ENCODE measurements around the gene EEIG1. TPM values are rescaled to one million over a fixed set of nuclear protein-coding genes. Genes with fewer than 3 reads are reported as not detected.

Gene EEIG1
- total and polyA plus RNA-seq, 2 experiments from 2014 or later: 11.2 to 22.4 TPM

DNA sequence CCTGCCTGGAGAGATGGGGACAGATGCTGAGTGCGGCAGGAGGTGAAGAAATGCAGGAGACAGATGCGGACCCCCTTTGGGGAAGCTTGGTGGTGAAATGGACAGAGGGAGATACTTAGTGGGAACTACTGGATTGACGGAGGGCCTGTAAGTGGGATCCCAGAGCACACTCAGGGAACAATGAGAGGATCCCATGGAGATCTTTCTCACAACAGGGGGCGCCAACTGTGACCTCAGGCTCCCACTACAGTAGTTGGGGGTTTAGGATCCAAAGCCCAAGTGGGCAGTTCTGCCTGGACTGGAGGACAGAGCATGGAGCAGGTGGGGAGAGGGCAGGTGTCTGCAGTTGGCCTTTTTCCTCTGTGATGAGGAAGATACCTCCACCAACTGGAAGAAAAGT lies 46.5 kb downstream of the EEIG1 start:
- Histone ChIP-seq H3K4me3 (no peak overlapping the region), H3K27ac (ENCODE audit: low read depth) (no peak overlapping the region), H3K9me2 (ENCODE audit: insufficient read depth) (no peaks in the 10 kb centered on the region), H3K4me2 (no peak overlapping the region), H2AFZ (no peak overlapping the region), H3K27me3 (ENCODE audit: insufficient read depth) (peaks cover under 1% of the 10 kb centered on the region; the same call in 1 of the 2 replicates), H3K79me2 (replicated peaks; ENCODE audit: insufficient read depth) (peaks cover 7% of the 10 kb centered on the region), H3K4me1 (ENCODE audit: insufficient read depth) (peaks cover 30% of the 10 kb centered on the region), H4K20me1 (replicated peaks; ENCODE audit: insufficient read depth) (peaks cover 8% of the 10 kb centered on the region), H3K36me3 (ENCODE audit: insufficient read depth) (no peaks in the 10 kb centered on the region), H3F3A (replicated peaks; ENCODE audit: low read depth) (peaks cover 16% of the 10 kb centered on the region)
- no peaks in the 10 kb centered on the region; the same call in 1 of the 3 replicates for H3K9me3 Mint-ChIP-seq
- no peak for DNase-seq (ENCODE audit: low spot score)
- peaks cover 7% of the 10 kb centered on the region; the same call in 1 of the 3 replicates for H3K36me3 Mint-ChIP-seq (ENCODE audit: low read depth)
- H3K27ac Mint-ChIP-seq: no peak overlapping the region
- peaks cover 37% of the 10 kb centered on the region for H3K27me3 Mint-ChIP-seq (ENCODE audit: insufficient read depth, low read depth, poor library complexity)
- ATAC-seq: no peak
- H3K4me1 Mint-ChIP-seq: peaks cover 40% of the 10 kb centered on the region
- TF ChIP-seq, protein P1, sequence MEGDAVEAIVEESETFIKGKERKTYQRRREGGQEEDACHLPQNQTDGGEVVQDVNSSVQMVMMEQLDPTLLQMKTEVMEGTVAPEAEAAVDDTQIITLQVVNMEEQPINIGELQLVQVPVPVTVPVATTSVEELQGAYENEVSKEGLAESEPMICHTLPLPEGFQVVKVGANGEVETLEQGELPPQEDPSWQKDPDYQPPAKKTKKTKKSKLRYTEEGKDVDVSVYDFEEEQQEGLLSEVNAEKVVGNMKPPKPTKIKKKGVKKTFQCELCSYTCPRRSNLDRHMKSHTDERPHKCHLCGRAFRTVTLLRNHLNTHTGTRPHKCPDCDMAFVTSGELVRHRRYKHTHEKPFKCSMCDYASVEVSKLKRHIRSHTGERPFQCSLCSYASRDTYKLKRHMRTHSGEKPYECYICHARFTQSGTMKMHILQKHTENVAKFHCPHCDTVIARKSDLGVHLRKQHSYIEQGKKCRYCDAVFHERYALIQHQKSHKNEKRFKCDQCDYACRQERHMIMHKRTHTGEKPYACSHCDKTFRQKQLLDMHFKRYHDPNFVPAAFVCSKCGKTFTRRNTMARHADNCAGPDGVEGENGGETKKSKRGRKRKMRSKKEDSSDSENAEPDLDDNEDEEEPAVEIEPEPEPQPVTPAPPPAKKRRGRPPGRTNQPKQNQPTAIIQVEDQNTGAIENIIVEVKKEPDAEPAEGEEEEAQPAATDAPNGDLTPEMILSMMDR (conservative IDR thresholded peaks at IDR 0.05; ENCODE audit: low read depth in 2 of 2): peak in 1 of 2 experiments; percentile 53; a peak in 2 of 4 replicates
- TF ChIP-seq ZNF331 (CRISPR knock-in tag; IDR thresholded peaks at IDR 0.05; ENCODE audit: low read depth) (no peak), EZH2 (IDR thresholded peaks at IDR 0.05; ENCODE audit: low read depth, unreplicated experiment) (no peak), POLR2AphosphoS5 (IDR thresholded peaks at IDR 0.05; ENCODE audit: low read depth) (no peak)
- H3K4me3 Mint-ChIP-seq: no peak overlapping the region

GRCh38 chr9:127931092-127931881 lies 49.5 kb downstream of the EEIG1 start:
- Mint-ChIP-seq H3K9me3 (no peaks in the 10 kb centered on the region), H3K27ac (peak overlapping the region; percentile 0; the same call in 1 of the 2 replicates), H3K36me3 (ENCODE audit: low read depth) (peaks cover 6% of the 10 kb centered on the region; the same call in 1 of the 3 replicates), H3K4me1 (peaks cover 34% of the 10 kb centered on the region), H3K4me3 (peak overlapping the region; percentile 71), H3K27me3 (ENCODE audit: insufficient read depth, low read depth, poor library complexity) (peaks cover 30% of the 10 kb centered on the region)
- Histone ChIP-seq H4K20me1 (replicated peaks; ENCODE audit: insufficient read depth) (peaks cover 8% of the 10 kb centered on the region; the same call in 1 of the 2 replicates), H3K4me1 (ENCODE audit: insufficient read depth) (peaks cover 27% of the 10 kb centered on the region), H3K27ac (ENCODE audit: low read depth) (peak overlapping the region; percentile 89), H2AFZ (peak overlapping the region; percentile 74; the same call in 1 of the 2 replicates), H3K27me3 (ENCODE audit: insufficient read depth) (peaks cover 11% of the 10 kb centered on the region), H3K4me2 (peak overlapping the region; percentile 92), H3K9me2 (ENCODE audit: insufficient read depth) (no peaks in the 10 kb centered on the region), H3K36me3 (ENCODE audit: insufficient read depth) (no peaks in the 10 kb centered on the region), H3K4me3 (peak overlapping the region; percentile 70), H3F3A (replicated peaks; ENCODE audit: low read depth) (peaks cover 16% of the 10 kb centered on the region), H3K79me2 (replicated peaks; ENCODE audit: insufficient read depth) (no peaks in the 10 kb centered on the region)
- ATAC-seq (no peak), DNase-seq (ENCODE audit: low spot score) (peak; percentile 69)
- TF ChIP-seq, protein P2, sequence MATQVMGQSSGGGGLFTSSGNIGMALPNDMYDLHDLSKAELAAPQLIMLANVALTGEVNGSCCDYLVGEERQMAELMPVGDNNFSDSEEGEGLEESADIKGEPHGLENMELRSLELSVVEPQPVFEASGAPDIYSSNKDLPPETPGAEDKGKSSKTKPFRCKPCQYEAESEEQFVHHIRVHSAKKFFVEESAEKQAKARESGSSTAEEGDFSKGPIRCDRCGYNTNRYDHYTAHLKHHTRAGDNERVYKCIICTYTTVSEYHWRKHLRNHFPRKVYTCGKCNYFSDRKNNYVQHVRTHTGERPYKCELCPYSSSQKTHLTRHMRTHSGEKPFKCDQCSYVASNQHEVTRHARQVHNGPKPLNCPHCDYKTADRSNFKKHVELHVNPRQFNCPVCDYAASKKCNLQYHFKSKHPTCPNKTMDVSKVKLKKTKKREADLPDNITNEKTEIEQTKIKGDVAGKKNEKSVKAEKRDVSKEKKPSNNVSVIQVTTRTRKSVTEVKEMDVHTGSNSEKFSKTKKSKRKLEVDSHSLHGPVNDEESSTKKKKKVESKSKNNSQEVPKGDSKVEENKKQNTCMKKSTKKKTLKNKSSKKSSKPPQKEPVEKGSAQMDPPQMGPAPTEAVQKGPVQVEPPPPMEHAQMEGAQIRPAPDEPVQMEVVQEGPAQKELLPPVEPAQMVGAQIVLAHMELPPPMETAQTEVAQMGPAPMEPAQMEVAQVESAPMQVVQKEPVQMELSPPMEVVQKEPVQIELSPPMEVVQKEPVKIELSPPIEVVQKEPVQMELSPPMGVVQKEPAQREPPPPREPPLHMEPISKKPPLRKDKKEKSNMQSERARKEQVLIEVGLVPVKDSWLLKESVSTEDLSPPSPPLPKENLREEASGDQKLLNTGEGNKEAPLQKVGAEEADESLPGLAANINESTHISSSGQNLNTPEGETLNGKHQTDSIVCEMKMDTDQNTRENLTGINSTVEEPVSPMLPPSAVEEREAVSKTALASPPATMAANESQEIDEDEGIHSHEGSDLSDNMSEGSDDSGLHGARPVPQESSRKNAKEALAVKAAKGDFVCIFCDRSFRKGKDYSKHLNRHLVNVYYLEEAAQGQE (IDR thresholded peaks at IDR 0.05; ENCODE audit: unreplicated experiment): no peak
- TF ChIP-seq NANOG (IDR thresholded peaks at IDR 0.05; ENCODE audit: borderline replicate concordance): no peak
- TF ChIP-seq JUNB (IDR thresholded peaks at IDR 0.05; ENCODE audit: unreplicated experiment): no peak
- no peak for TF ChIP-seq ZNF331 (CRISPR knock-in tag; IDR thresholded peaks at IDR 0.05; ENCODE audit: low read depth)
- TF ChIP-seq EZH2 (IDR thresholded peaks at IDR 0.05; ENCODE audit: low read depth, unreplicated experiment): no peak
- TF ChIP-seq, protein P1 (conservative IDR thresholded peaks at IDR 0.05; ENCODE audit: low read depth in 2 of 2): no peak
- no peak for TF ChIP-seq ZNF114 (CRISPR knock-in tag; IDR thresholded peaks at IDR 0.05)
- no peak for TF ChIP-seq EZH2phosphoT487 (IDR thresholded peaks at IDR 0.05; ENCODE audit: unreplicated experiment)
- TF ChIP-seq POLR2AphosphoS5 (IDR thresholded peaks at IDR 0.05; ENCODE audit: low read depth): no peak
